Activated CD4-positive, alpha-beta T cell treated with anti-CD3 and anti-CD28 coated beads, Interleukin-2, amount 10 ng/mL, durations not matched to agents 7 days and 5 days (primary cell): ENCODE data around the gene SLC14A1. TPM values are rescaled to one million over a fixed set of nuclear protein-coding genes. Genes with fewer than 3 reads are reported as not detected.
A peak's percentile ranks its signal among the peaks of the same experiment; 100 is the strongest.

Experiments used
- CTCF ChIA-PET: fragments of 350-600 bp; sonication (Branson Sonifier 250); formaldehyde crosslinking; loops from one replicate; lab custom pipeline; 2021; ENCODE audit warnings: antibody characterized with exemption; lab: Charles Lee
- POLR2A ChIA-PET: fragments of 350-600 bp; sonication (Branson Sonifier 250); formaldehyde crosslinking; loops from one replicate; lab custom pipeline; 2021; ENCODE audit warnings: antibody characterized with exemption; lab: Charles Lee
- DNase-seq: peaks from one replicate; pipeline ENCODE4 v3.0.0-alpha.2; 2020
- H3K27ac Mint-ChIP-seq: one replicate; pipeline ENCODE4 v1.8.0; 2021; ENCODE audit warnings: mild to moderate bottlenecking, moderate library complexity, mixed read lengths
- H3K27me3 Mint-ChIP-seq: one replicate; pipeline ENCODE4 v1.8.0; 2021; ENCODE audit warnings: mixed read lengths
- H3K36me3 Mint-ChIP-seq: one replicate; pipeline ENCODE4 v1.8.0; 2021; ENCODE audit warnings: low read depth, mixed read lengths
- H3K4me1 Mint-ChIP-seq: one replicate; pipeline ENCODE4 v1.8.0; 2021; ENCODE audit warnings: mixed read lengths
- H3K4me3 Mint-ChIP-seq: one replicate; pipeline ENCODE4 v1.8.0; 2021; ENCODE audit warnings: mild to moderate bottlenecking, moderate library complexity, mixed read lengths
- H3K9me3 Mint-ChIP-seq: one replicate; pipeline ENCODE4 v1.8.0; 2021; ENCODE audit warnings: mixed read lengths
- total RNA-seq, 2 experiments: library from RNA; stranded (reverse); gene quantifications; one replicate each; pipeline ENCODE4 v1.2.3, GENCODE V29; 2021

SLC14A1 gene
- 1 to 10 TPM; 7.3 to 8.7 TPM for total RNA-seq

- peaks cover 5% of the 10 kb centered on the region for H3K4me1 Mint-ChIP-seq
- H3K36me3 Mint-ChIP-seq: no peaks in the 10 kb centered on the region
- no peak for DNase-seq
- H3K27me3 Mint-ChIP-seq: peaks cover 6% of the 10 kb centered on the region
- CTCF ChIA-PET: interaction anchor here (0.7 to 2.0 kb wide), 12 partner anchors 10 to 186 kb away, joined by 3 to 8 read pairs (median 4); no protein-coding TSS in a partner anchor
- H3K4me3 Mint-ChIP-seq: no peak within 1 kb of the TSS
- POLR2A ChIA-PET: interaction anchor here (1.0 kb wide), 1 partner anchor 156 kb away, joined by 3 read pairs; no protein-coding TSS in a partner anchor
- no peaks in the 10 kb centered on the region for H3K9me3 Mint-ChIP-seq
- no peak within 1 kb of the TSS for H3K27ac Mint-ChIP-seq
These were observed at the start of gene SLC14A1 for GRCh38 chr18:45723567-45724355. TSS of gene SLC14A1 (plus strand) at chr18:45724181. CDS start at chr18:45730321, 6,140 bp downstream.

GRCh38 chr18:45677276-45677807 is 46.6 kb upstream of the SLC14A1 start:
- ChIA-PET CTCF (interaction anchor here (2.5 kb wide), 1 partner anchor 10 kb away, joined by 12 read pairs; no protein-coding TSS in a partner anchor), POLR2A (no interaction called here)
- Mint-ChIP-seq H3K27ac (no peak overlapping the region), H3K36me3 (peaks cover 2% of the 10 kb centered on the region), H3K27me3 (peaks cover 36% of the 10 kb centered on the region), H3K4me3 (no peak overlapping the region), H3K9me3 (no peaks in the 10 kb centered on the region), H3K4me1 (peaks cover 3% of the 10 kb centered on the region)
- DNase-seq: no peak

GRCh38 chr18:45678441-45678840 is 45.5 kb upstream of the SLC14A1 start:
- H3K36me3 Mint-ChIP-seq: peaks cover 3% of the 10 kb centered on the region
- no peaks in the 10 kb centered on the region for H3K9me3 Mint-ChIP-seq
- peaks cover 6% of the 10 kb centered on the region for H3K4me1 Mint-ChIP-seq
- H3K4me3 Mint-ChIP-seq: no peak overlapping the region
- H3K27ac Mint-ChIP-seq: no peak overlapping the region
- no peak for DNase-seq
- H3K27me3 Mint-ChIP-seq: peaks cover 35% of the 10 kb centered on the region
- ChIA-PET CTCF (interaction anchor here (2.5 kb wide), 1 partner anchor 9 kb away, joined by 12 read pairs; no protein-coding TSS in a partner anchor), POLR2A (no interaction called here)

- H3K4me3 Mint-ChIP-seq: no peak overlapping the region
- H3K27me3 Mint-ChIP-seq: peaks cover 35% of the 10 kb centered on the region
- no peak overlapping the region for H3K27ac Mint-ChIP-seq
- H3K36me3 Mint-ChIP-seq: peaks cover 3% of the 10 kb centered on the region
- H3K4me1 Mint-ChIP-seq: peaks cover 8% of the 10 kb centered on the region
- ChIA-PET CTCF (interaction anchor here (2.5 kb wide), 1 partner anchor 9 kb away, joined by 12 read pairs; no protein-coding TSS in a partner anchor), POLR2A (no interaction called here)
- no peak for DNase-seq
- H3K9me3 Mint-ChIP-seq: no peaks in the 10 kb centered on the region
These were observed 45.1 kb upstream of the SLC14A1 start for GRCh38 chr18:45678850-45679249.

- Mint-ChIP-seq H3K27ac (no peak overlapping the region), H3K27me3 (peaks cover 41% of the 10 kb centered on the region), H3K4me1 (peaks cover 16% of the 10 kb centered on the region), H3K4me3 (no peak overlapping the region), H3K36me3 (peaks cover 3% of the 10 kb centered on the region), H3K9me3 (no peaks in the 10 kb centered on the region)
- no peak for DNase-seq
- ChIA-PET CTCF (interaction anchor here (1.0 kb wide), 1 partner anchor 13 kb away, joined by 3 read pairs; no protein-coding TSS in a partner anchor), POLR2A (no interaction called here)
These were observed 43.8 kb upstream of the SLC14A1 start for GRCh38 chr18:45680066-45680690.

GRCh38 chr18:45682181-45682580 is 41.8 kb upstream of the SLC14A1 start:
- Mint-ChIP-seq H3K4me3 (no peak overlapping the region), H3K4me1 (peaks cover 35% of the 10 kb centered on the region)
- POLR2A ChIA-PET: no interaction called here

GRCh38 chr18:45684341-45685115 is 39.5 kb upstream of the SLC14A1 start:
- Mint-ChIP-seq H3K4me1 (peaks cover 56% of the 10 kb centered on the region), H3K36me3 (peaks cover 5% of the 10 kb centered on the region), H3K27me3 (peaks cover 32% of the 10 kb centered on the region), H3K27ac (no peak overlapping the region), H3K9me3 (no peaks in the 10 kb centered on the region), H3K4me3 (no peak overlapping the region)
- DNase-seq: no peak
- CTCF ChIA-PET: interaction anchor here (1.4 kb wide), 1 partner anchor 14 kb away, joined by 6 read pairs; no protein-coding TSS in a partner anchor
- POLR2A ChIA-PET: no interaction called here

More at GRCh38 chr18:45682181-45682580, 41.8 kb upstream of the SLC14A1 start:
- DNase-seq: no peak
- Mint-ChIP-seq H3K27ac (no peak overlapping the region), H3K36me3 (peaks cover 3% of the 10 kb centered on the region), H3K9me3 (no peaks in the 10 kb centered on the region), H3K27me3 (peaks cover 40% of the 10 kb centered on the region)
- CTCF ChIA-PET: interaction anchor here (0.7 to 1.8 kb wide), 4 partner anchors 15 to 668 kb away, joined by 3 to 4 read pairs (median 4); no protein-coding TSS in a partner anchor

GRCh38 chr18:45686891-45687611 is 36.9 kb upstream of the SLC14A1 start:
- H3K9me3 Mint-ChIP-seq: no peaks in the 10 kb centered on the region
- peaks cover 7% of the 10 kb centered on the region for H3K36me3 Mint-ChIP-seq
- peak overlapping the region; percentile 97 for H3K27ac Mint-ChIP-seq
- DNase-seq: peak; percentile 76
- ChIA-PET CTCF (interaction anchor here (0.6 to 3.5 kb wide), 13 partner anchors 9 to 1044 kb away, joined by 3 to 21 read pairs (median 4); no protein-coding TSS in a partner anchor), POLR2A (interaction anchor here (1.2 kb wide), 1 partner anchor 21 kb away, joined by 4 read pairs; no protein-coding TSS in a partner anchor)
- peaks cover 32% of the 10 kb centered on the region for H3K27me3 Mint-ChIP-seq
- H3K4me3 Mint-ChIP-seq: peak overlapping the region; percentile 81
- peaks cover 69% of the 10 kb centered on the region for H3K4me1 Mint-ChIP-seq

GRCh38 chr18:45687621-45688020 is 36.4 kb upstream of the SLC14A1 start:
- peaks cover 69% of the 10 kb centered on the region for H3K4me1 Mint-ChIP-seq
- H3K36me3 Mint-ChIP-seq: peaks cover 7% of the 10 kb centered on the region
- H3K9me3 Mint-ChIP-seq: no peaks in the 10 kb centered on the region
- H3K27me3 Mint-ChIP-seq: peaks cover 34% of the 10 kb centered on the region
- peak overlapping the region; percentile 97 for H3K27ac Mint-ChIP-seq
- ChIA-PET POLR2A (interaction anchor here (0.8 to 1.2 kb wide), 2 partner anchors 22 to 30 kb away, joined by 3 to 4 read pairs; no protein-coding TSS in a partner anchor), CTCF (interaction anchor here (0.7 to 3.5 kb wide), 8 partner anchors 9 to 386 kb away, joined by 3 to 21 read pairs (median 4); no protein-coding TSS in a partner anchor)
- peak; percentile 39 for DNase-seq
- peak overlapping the region; percentile 81 for H3K4me3 Mint-ChIP-seq

- ChIA-PET POLR2A (interaction anchor here (0.8 kb wide), 1 partner anchor 30 kb away, joined by 3 read pairs; no protein-coding TSS in a partner anchor), CTCF (interaction anchor here (0.7 to 3.5 kb wide), 7 partner anchors 10 to 183 kb away, joined by 3 to 21 read pairs (median 5); no protein-coding TSS in a partner anchor)
- peaks cover 69% of the 10 kb centered on the region for H3K4me1 Mint-ChIP-seq
These were observed 35.9 kb upstream of the SLC14A1 start for GRCh38 chr18:45688113-45688512.

GRCh38 chr18:45688833-45689232 is 35.1 kb upstream of the SLC14A1 start:
- Mint-ChIP-seq H3K27ac (peak overlapping the region; percentile 97), H3K4me1 (peaks cover 64% of the 10 kb centered on the region), H3K27me3 (peaks cover 33% of the 10 kb centered on the region), H3K9me3 (peaks cover 2% of the 10 kb centered on the region), H3K36me3 (peaks cover 6% of the 10 kb centered on the region), H3K4me3 (peak overlapping the region; percentile 81)
- ChIA-PET POLR2A (no interaction called here), CTCF (interaction anchor here (0.5 to 3.5 kb wide), 7 partner anchors 10 to 309 kb away, joined by 3 to 21 read pairs (median 4); no protein-coding TSS in a partner anchor)
- DNase-seq: peak; percentile 57

More at GRCh38 chr18:45688113-45688512, 35.9 kb upstream of the SLC14A1 start:
- H3K9me3 Mint-ChIP-seq: no peaks in the 10 kb centered on the region
- DNase-seq: no peak
- peaks cover 7% of the 10 kb centered on the region for H3K36me3 Mint-ChIP-seq
- peak overlapping the region; percentile 97 for H3K27ac Mint-ChIP-seq
- H3K27me3 Mint-ChIP-seq: peaks cover 36% of the 10 kb centered on the region
- H3K4me3 Mint-ChIP-seq: peak overlapping the region; percentile 81
